SU-DHL-6 (cell line): ENCODE data around the gene PID1.

Experiments
- H2AFZ ChIP-seq: fragments of 200-600 bp; sonication (generic); 2 replicates; pipeline ENCODE4 v1.6.1; 2014; ENCODE audit warnings: low read depth, mild to moderate bottlenecking, moderate library complexity, mixed read lengths, antibody characterized with exemption, low read length; ENCODE audit not compliant: severe bottlenecking
- H3F3A ChIP-seq: fragments of 200-600 bp; shearing (Covaris generic); 2 replicates; pipeline ENCODE4 v1.6.0; 2016; ENCODE audit warnings: antibody characterized with exemption, mild to moderate bottlenecking; ENCODE audit not compliant: insufficient read depth
- H3K27ac ChIP-seq: fragments of 200-600 bp; sonication (generic); 2 replicates; pipeline ENCODE4 v1.5.1; 2016; ENCODE audit warnings: low read depth, mild to moderate bottlenecking, low read length, moderate library complexity, mixed read lengths
- H3K27me3 ChIP-seq: fragments of 200-600 bp; sonication (generic), shearing (Covaris generic); 2 replicates; pipeline ENCODE4 v1.6.0; 2014; ENCODE audit warnings: mild to moderate bottlenecking, low read length
- H3K36me3 ChIP-seq: fragments of 200-600 bp; sonication (generic); 2 replicates; pipeline ENCODE4 v1.6.1; 2014; ENCODE audit warnings: mild to moderate bottlenecking, low read length, mixed read lengths
- H3K4me2 ChIP-seq: fragments of 300-600, 200-600 bp; shearing (Covaris generic), sonication (generic); 2 replicates; pipeline ENCODE4 v1.6.0; 2014; ENCODE audit warnings: low read length, low read depth, mild to moderate bottlenecking; ENCODE audit not compliant: poor library complexity, severe bottlenecking
- H3K4me3 ChIP-seq: fragments of 200-600 bp; sonication (generic); 2 replicates; pipeline ENCODE4 v1.5.1; 2014; ENCODE audit warnings: antibody characterized with exemption, low read length, mild to moderate bottlenecking, mixed read lengths; ENCODE audit not compliant: insufficient read depth, poor library complexity, severe bottlenecking
- H3K79me2 ChIP-seq: fragments of 200-600 bp; sonication (generic); 2 replicates; pipeline ENCODE4 v1.6.1; 2014; ENCODE audit warnings: mild to moderate bottlenecking, low read length, moderate library complexity; ENCODE audit not compliant: insufficient read depth
- H3K9ac ChIP-seq: fragments of 200-600 bp; sonication (generic); 2 replicates; pipeline ENCODE4 v1.7.0; 2014; ENCODE audit warnings: mild to moderate bottlenecking, low read length
- H3K9me2 ChIP-seq: fragments of 200-600 bp; sonication (generic); replicated peaks from 2 replicates; pipeline ENCODE4 v1.6.1; 2014; ENCODE audit warnings: low read length; ENCODE audit not compliant: insufficient read depth
- H3K9me3 ChIP-seq: fragments of 200-600 bp; sonication (generic); 2 replicates; pipeline ENCODE4 v1.6.1; 2014; ENCODE audit warnings: low read length, mixed read lengths; ENCODE audit not compliant: insufficient read depth
- H4K20me1 ChIP-seq: fragments of 200-600 bp; sonication (generic); 2 replicates; pipeline ENCODE4 v1.6.1; 2014; ENCODE audit warnings: low read depth, mild to moderate bottlenecking, antibody characterized with exemption, low read length, moderate library complexity, mixed read lengths
- EZH2phosphoT487 ChIP-seq: fragments of 200-600 bp; sonication (generic), shearing (Covaris generic); conservative IDR thresholded peaks from 2 replicates; pipeline ENCODE4 v1.6.1; 2018; ENCODE audit warnings: mild to moderate bottlenecking, antibody characterized with exemption, low read length, moderate library complexity, mixed read lengths
- TF ChIP-seq, protein P1 (sequence below): fragments of 200-600 bp; sonication (generic); IDR thresholded peaks from one replicate; pipeline ENCODE4 v1.5.1; 2017; ENCODE audit warnings: antibody characterized with exemption, mild to moderate bottlenecking, low read length, moderate library complexity; ENCODE audit not compliant: insufficient read depth, poor library complexity, severe bottlenecking

Gene PID1

DNA sequence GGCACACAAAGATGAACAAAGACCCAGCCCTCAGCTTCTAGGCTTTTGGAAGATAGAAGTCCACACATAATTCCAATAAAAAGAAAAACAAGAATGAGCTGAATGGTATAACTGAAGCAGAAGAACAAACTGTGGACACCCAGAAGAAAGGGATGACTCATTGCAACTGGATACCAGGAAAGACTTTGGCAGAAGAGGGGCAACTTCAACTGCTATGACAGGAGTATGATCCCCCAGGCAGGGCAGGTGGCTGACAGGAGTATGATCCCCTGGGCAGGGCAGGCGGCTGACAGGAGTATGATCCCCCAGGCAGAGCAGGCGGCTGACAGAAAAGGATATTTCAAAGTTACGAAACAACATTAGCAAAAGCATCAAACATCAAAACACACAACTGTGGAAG, 21.6 kb downstream of the PID1 start:
- Histone ChIP-seq H2AFZ (no peak overlapping the region), H3K4me2 (no peak overlapping the region), H4K20me1 (no peaks in the 10 kb centered on the region), H3K9me2 (no peaks in the 10 kb centered on the region; the same call in 1 of the 2 replicates), H3K4me3 (no peak overlapping the region), H3K9me3 (no peaks in the 10 kb centered on the region), H3K27ac (no peak overlapping the region), H3K79me2 (no peaks in the 10 kb centered on the region), H3K36me3 (no peaks in the 10 kb centered on the region), H3K9ac (no peak overlapping the region), H3K27me3 (no peaks in the 10 kb centered on the region), H3F3A (no peaks in the 10 kb centered on the region)
- no peak for TF ChIP-seq EZH2phosphoT487
- TF ChIP-seq, protein P1, sequence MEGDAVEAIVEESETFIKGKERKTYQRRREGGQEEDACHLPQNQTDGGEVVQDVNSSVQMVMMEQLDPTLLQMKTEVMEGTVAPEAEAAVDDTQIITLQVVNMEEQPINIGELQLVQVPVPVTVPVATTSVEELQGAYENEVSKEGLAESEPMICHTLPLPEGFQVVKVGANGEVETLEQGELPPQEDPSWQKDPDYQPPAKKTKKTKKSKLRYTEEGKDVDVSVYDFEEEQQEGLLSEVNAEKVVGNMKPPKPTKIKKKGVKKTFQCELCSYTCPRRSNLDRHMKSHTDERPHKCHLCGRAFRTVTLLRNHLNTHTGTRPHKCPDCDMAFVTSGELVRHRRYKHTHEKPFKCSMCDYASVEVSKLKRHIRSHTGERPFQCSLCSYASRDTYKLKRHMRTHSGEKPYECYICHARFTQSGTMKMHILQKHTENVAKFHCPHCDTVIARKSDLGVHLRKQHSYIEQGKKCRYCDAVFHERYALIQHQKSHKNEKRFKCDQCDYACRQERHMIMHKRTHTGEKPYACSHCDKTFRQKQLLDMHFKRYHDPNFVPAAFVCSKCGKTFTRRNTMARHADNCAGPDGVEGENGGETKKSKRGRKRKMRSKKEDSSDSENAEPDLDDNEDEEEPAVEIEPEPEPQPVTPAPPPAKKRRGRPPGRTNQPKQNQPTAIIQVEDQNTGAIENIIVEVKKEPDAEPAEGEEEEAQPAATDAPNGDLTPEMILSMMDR: no peak

DNA sequence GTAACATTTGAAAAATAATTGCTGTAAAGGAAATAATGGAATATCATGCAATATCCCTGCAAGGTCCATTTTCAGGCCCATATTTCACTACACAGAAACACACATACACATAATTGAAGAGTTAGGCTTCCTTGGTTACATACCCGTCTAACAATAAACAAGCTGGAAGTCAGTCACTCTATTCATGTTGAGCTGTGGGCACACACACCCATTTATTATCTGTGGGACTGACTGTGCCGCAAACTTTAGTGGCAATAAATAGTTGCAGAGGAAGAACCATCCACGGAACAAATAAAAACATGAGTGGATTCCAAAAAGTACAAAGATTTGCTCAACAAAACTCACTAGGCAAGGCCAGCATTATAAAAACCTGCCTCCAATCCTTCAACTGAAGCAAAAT, 24.8 kb downstream of the PID1 start:
- no peaks in the 10 kb centered on the region for H3F3A ChIP-seq
- H3K9ac ChIP-seq: no peak overlapping the region
- no peak overlapping the region for H3K27ac ChIP-seq
- no peak overlapping the region for H3K4me2 ChIP-seq
- TF ChIP-seq, protein P1: no peak
- no peak for TF ChIP-seq EZH2phosphoT487
- no peaks in the 10 kb centered on the region for H3K36me3 ChIP-seq
- H3K4me3 ChIP-seq: no peak overlapping the region
- H3K9me3 ChIP-seq: no peaks in the 10 kb centered on the region
- no peaks in the 10 kb centered on the region for H4K20me1 ChIP-seq
- no peak overlapping the region for H2AFZ ChIP-seq
- H3K79me2 ChIP-seq: no peaks in the 10 kb centered on the region
- no peaks in the 10 kb centered on the region; the same call in 1 of the 2 replicates for H3K9me2 ChIP-seq
- no peaks in the 10 kb centered on the region for H3K27me3 ChIP-seq

DNA sequence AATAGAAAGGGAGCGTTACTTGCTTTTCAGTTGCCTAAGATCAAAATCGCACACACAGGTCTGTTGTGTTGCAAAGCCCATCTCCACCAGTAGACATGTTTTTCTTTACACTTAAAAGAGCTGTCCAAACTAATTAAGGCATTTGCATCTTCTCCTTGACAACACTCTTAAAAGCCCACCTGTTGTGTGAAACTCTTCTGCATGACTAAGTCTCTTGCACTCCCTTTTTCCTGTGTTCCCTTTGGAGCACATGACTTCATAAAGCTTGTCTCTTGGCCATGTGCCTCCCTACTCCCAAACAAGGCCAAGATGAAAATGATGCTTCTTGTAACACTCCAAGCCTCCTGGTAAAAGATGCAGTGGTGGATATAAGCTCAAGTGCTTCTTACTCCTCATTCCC, 26.1 kb downstream of the PID1 start:
- Histone ChIP-seq H3K9ac (no peak overlapping the region), H4K20me1 (no peaks in the 10 kb centered on the region)

More for the DNA sequence above, 26.1 kb downstream of the PID1 start:
- Histone ChIP-seq H3K79me2 (no peaks in the 10 kb centered on the region), H2AFZ (no peak overlapping the region), H3K27me3 (no peaks in the 10 kb centered on the region), H3K4me3 (no peak overlapping the region), H3K9me3 (no peaks in the 10 kb centered on the region), H3K36me3 (no peaks in the 10 kb centered on the region), H3K27ac (no peak overlapping the region), H3K4me2 (no peak overlapping the region), H3K9me2 (no peaks in the 10 kb centered on the region; the same call in 1 of the 2 replicates), H3F3A (no peaks in the 10 kb centered on the region)
- TF ChIP-seq, protein P1: no peak
- TF ChIP-seq EZH2phosphoT487: no peak
